GM06990 (cell line): ENCODE results near the gene TNRC6A.

ENCODE experiments used
- DNase-seq: peaks from one replicate; pipeline ENCODE4 v3.0.0-alpha.2; 2011; ENCODE audit not compliant: insufficient read length; ENCODE audit errors: extremely low read depth
- H3K27me3 ChIP-seq: replicated peaks from 2 replicates; pipeline ENCODE4 v1.6.0; 2011; ENCODE audit warnings: low read length; ENCODE audit not compliant: control insufficient read depth, insufficient read depth
- H3K36me3 ChIP-seq: 2 replicates; pipeline ENCODE4 v1.5.1; 2011; ENCODE audit warnings: low read length; ENCODE audit not compliant: control insufficient read depth, insufficient read depth
- H3K4me3 ChIP-seq: replicated peaks from 2 replicates; pipeline ENCODE4 v1.5.1; 2011; ENCODE audit warnings: low read depth, mild to moderate bottlenecking, control low read depth, low read length
- CTCF ChIP-seq: IDR thresholded peaks from 2 replicates; pipeline ENCODE4 v1.5.1; 2011; ENCODE audit warnings: low read length, control low read depth, mild to moderate bottlenecking, inconsistent platforms; ENCODE audit not compliant: insufficient read depth, poor library complexity, severe bottlenecking

The TNRC6A gene

GRCh38 chr16:24753437-24753836 lies 24.0 kb downstream of the TNRC6A start:
- Histone ChIP-seq H3K36me3 (peaks cover 2% of the 10 kb centered on the region), H3K4me3 (no peak overlapping the region), H3K27me3 (no peaks in the 10 kb centered on the region)
- DNase-seq = no peak
- no peak for TF ChIP-seq CTCF

- no peak for DNase-seq
- no peak overlapping the region for H3K4me3 ChIP-seq
- peaks cover 3% of the 10 kb centered on the region for H3K36me3 ChIP-seq
- no peak for TF ChIP-seq CTCF
- H3K27me3 ChIP-seq = no peaks in the 10 kb centered on the region
These were observed 25.1 kb downstream of the TNRC6A start for GRCh38 chr16:24754543-24754942.

GRCh38 chr16:24755201-24755874 lies 25.9 kb downstream of the TNRC6A start:
- Histone ChIP-seq H3K36me3 (peaks cover 3% of the 10 kb centered on the region), H3K27me3 (no peaks in the 10 kb centered on the region), H3K4me3 (no peak overlapping the region)
- DNase-seq = no peak
- no peak for TF ChIP-seq CTCF

DNA sequence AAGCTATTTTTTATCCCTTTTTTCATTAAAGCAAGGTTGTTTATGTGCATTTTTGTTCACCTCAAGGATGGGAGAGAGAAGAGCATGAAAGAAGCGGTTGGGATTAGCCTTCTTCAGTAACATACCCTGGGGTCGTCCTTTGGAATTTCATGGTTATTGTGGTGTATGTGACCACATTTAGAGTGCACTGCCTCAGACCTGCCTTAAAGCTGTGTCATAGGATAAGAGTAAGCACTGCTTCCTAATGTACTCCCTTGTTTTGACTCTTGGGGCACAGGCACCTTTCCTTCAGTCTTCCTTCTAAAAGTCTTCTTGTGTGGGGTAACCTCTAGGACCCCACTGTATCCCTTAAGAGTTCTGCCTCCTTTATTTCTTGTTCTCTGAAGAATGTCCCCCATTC lies 28.9 kb downstream of the TNRC6A start:
- H3K4me3 ChIP-seq = no peak overlapping the region
- H3K36me3 ChIP-seq = peaks cover 3% of the 10 kb centered on the region
- no peaks in the 10 kb centered on the region for H3K27me3 ChIP-seq
- no peak for TF ChIP-seq CTCF
- no peak for DNase-seq

- Histone ChIP-seq H3K27me3 (no peaks in the 10 kb centered on the region), H3K4me3 (no peak overlapping the region), H3K36me3 (peaks cover 3% of the 10 kb centered on the region)
- TF ChIP-seq CTCF = no peak
- no peak for DNase-seq
These were observed 29.6 kb downstream of the TNRC6A start for GRCh38 chr16:24759006-24759405.

- DNase-seq = no peak
- TF ChIP-seq CTCF = no peak
These were observed 32.1 kb downstream of the TNRC6A start for GRCh38 chr16:24761526-24761925.

More at GRCh38 chr16:24761526-24761925, 32.1 kb downstream of the TNRC6A start:
- Histone ChIP-seq H3K4me3 (no peak overlapping the region), H3K36me3 (peaks cover 3% of the 10 kb centered on the region; the same call in 1 of the 2 replicates), H3K27me3 (no peaks in the 10 kb centered on the region)
